HEK293 (cell line): ENCODE results near the gene ARMC2.

Experiments
- CTCF ChIA-PET: fragments of 350-600 bp; formaldehyde crosslinking; extraction: SDS; loops from one replicate; lab custom pipeline; 2021; ENCODE audit warnings: antibody characterized with exemption; lab: Yijun Ruan, JAX
- POLR2A ChIA-PET: fragments of 300-600 bp; formaldehyde crosslinking; extraction: SDS; loops from one replicate; lab custom pipeline; 2020; ENCODE audit warnings: antibody characterized with exemption, inconsistent platforms; lab: Yijun Ruan, JAX
- H3K27ac ChIP-seq: fragments of 200-500 bp; sonication (Bioruptor generic); 2 replicates; pipeline ENCODE4 v1.5.1; 2014; ENCODE audit warnings: low read depth, low read length, control low read depth, inconsistent platforms; ENCODE audit errors: extremely low read depth
- H3K36me3 ChIP-seq, 2 experiments: fragments of 200-500 bp in 1 of 2; sonication (Bioruptor generic) in 1 of 2; 1 replicate in 1 of 2; 2 replicates in 1 of 2; pipeline ENCODE4 v1.5.1; 2014 to 2017; ENCODE audit warnings: inconsistent platforms in 2 of 2, low read length in 2 of 2; ENCODE audit not compliant: control insufficient read depth in 2 of 2, insufficient read depth in 1 of 2
- H3K4me1 ChIP-seq: fragments of 200-500 bp; sonication (Bioruptor generic); 2 replicates; pipeline ENCODE4 v1.5.1; 2014; ENCODE audit warnings: mild to moderate bottlenecking, low read length, inconsistent platforms; ENCODE audit not compliant: control insufficient read depth, insufficient read depth
- H3K4me3 ChIP-seq: 2 replicates; pipeline ENCODE4 v1.5.1; 2011; ENCODE audit warnings: low read depth, mild to moderate bottlenecking, control low read depth, low read length, moderate library complexity
- H3K9me3 ChIP-seq: fragments of 200-500 bp; sonication (Bioruptor generic); 2 replicates; pipeline ENCODE4 v1.5.1; 2014; ENCODE audit warnings: low read depth, low read length, inconsistent platforms; ENCODE audit not compliant: control insufficient read depth, insufficient read depth
- KLF17 ChIP-seq: fragments of 450-650 bp; formaldehyde crosslinking; IDR thresholded peaks from 2 replicates; pipeline ENCODE4 v1.5.1; 2016; ENCODE audit warnings: missing biosample characterization, missing genetic modification characterization
- KLF7 ChIP-seq: fragments of 450-650 bp; formaldehyde crosslinking; IDR thresholded peaks from 2 replicates; pipeline ENCODE4 v1.5.1; 2016; ENCODE audit warnings: missing biosample characterization, missing genetic modification characterization, borderline replicate concordance
- OSR2 ChIP-seq: fragments of 450-650 bp; formaldehyde crosslinking; IDR thresholded peaks from 2 replicates; pipeline ENCODE4 v1.5.1; 2016; ENCODE audit warnings: missing biosample characterization, missing genetic modification characterization
- PRDM6 ChIP-seq: fragments of 450-650 bp; formaldehyde crosslinking; IDR thresholded peaks from 2 replicates; pipeline ENCODE4 v1.5.1; 2017; ENCODE audit warnings: missing biosample characterization, missing genetic modification characterization
- SCRT2 ChIP-seq: fragments of 450-650 bp; formaldehyde crosslinking; IDR thresholded peaks from 2 replicates; pipeline ENCODE4 v1.5.1; 2016; ENCODE audit warnings: missing biosample characterization, missing genetic modification characterization
- ZBTB21 ChIP-seq: fragments of 450-650 bp; formaldehyde crosslinking; IDR thresholded peaks from 2 replicates; pipeline ENCODE4 v1.5.1; 2017; ENCODE audit warnings: missing biosample characterization, missing genetic modification characterization
- ZEB2 ChIP-seq: fragments of 450-650 bp; formaldehyde crosslinking; IDR thresholded peaks from 2 replicates; pipeline ENCODE4 v1.5.1; 2016; ENCODE audit warnings: missing biosample characterization, missing genetic modification characterization
- ZIC2 ChIP-seq: fragments of 450-650 bp; formaldehyde crosslinking; IDR thresholded peaks from 2 replicates; pipeline ENCODE4 v1.5.1; 2016; ENCODE audit warnings: missing biosample characterization, missing genetic modification characterization
- ZNF121 ChIP-seq: fragments of 450-650 bp; formaldehyde crosslinking; IDR thresholded peaks from 2 replicates; pipeline ENCODE4 v1.5.1; 2016; ENCODE audit warnings: missing biosample characterization, missing genetic modification characterization
- ZNF140 ChIP-seq: fragments of 450-650 bp; formaldehyde crosslinking; IDR thresholded peaks from 2 replicates; pipeline ENCODE4 v1.5.1; 2016; ENCODE audit warnings: missing biosample characterization, missing genetic modification characterization
- ZNF146 ChIP-seq: fragments of 450-650 bp; formaldehyde crosslinking; IDR thresholded peaks from 2 replicates; pipeline ENCODE4 v1.5.1; 2016; ENCODE audit warnings: missing biosample characterization, missing genetic modification characterization
- ZNF174 ChIP-seq: fragments of 450-650 bp; formaldehyde crosslinking; IDR thresholded peaks from 2 replicates; pipeline ENCODE4 v1.5.0; 2017; ENCODE audit warnings: missing biosample characterization, mild to moderate bottlenecking, missing genetic modification characterization
- ZNF175 ChIP-seq: fragments of 450-650 bp; formaldehyde crosslinking; IDR thresholded peaks from 2 replicates; pipeline ENCODE4 v1.5.1; 2016; ENCODE audit warnings: missing biosample characterization, missing genetic modification characterization
- ZNF23 ChIP-seq: fragments of 450-650 bp; formaldehyde crosslinking; IDR thresholded peaks from 2 replicates; pipeline ENCODE4 v1.5.1; 2016; ENCODE audit warnings: missing biosample characterization, missing genetic modification characterization, borderline replicate concordance
- ZNF280D ChIP-seq: fragments of 450-650 bp; formaldehyde crosslinking; IDR thresholded peaks from 2 replicates; pipeline ENCODE4 v1.5.1; 2016; ENCODE audit warnings: missing biosample characterization, missing genetic modification characterization
- ZNF292 ChIP-seq: fragments of 450-650 bp; formaldehyde crosslinking; IDR thresholded peaks from 2 replicates; pipeline ENCODE4 v1.5.1; 2016; ENCODE audit warnings: low read depth, missing biosample characterization, missing genetic modification characterization, borderline replicate concordance
- ZNF311 ChIP-seq: fragments of 450-650 bp; formaldehyde crosslinking; IDR thresholded peaks from 2 replicates; pipeline ENCODE4 v1.5.1; 2017; ENCODE audit warnings: missing biosample characterization, missing genetic modification characterization, borderline replicate concordance
- ZNF350 ChIP-seq: fragments of 450-650 bp; formaldehyde crosslinking; IDR thresholded peaks from 2 replicates; pipeline ENCODE4 v1.5.0; 2017; ENCODE audit warnings: missing biosample characterization, mild to moderate bottlenecking, missing genetic modification characterization
- ZNF366 ChIP-seq: fragments of 450-650 bp; formaldehyde crosslinking; conservative IDR thresholded peaks from 2 replicates; pipeline ENCODE4 v1.5.1; 2016; ENCODE audit warnings: missing biosample characterization, missing genetic modification characterization
- ZNF37A ChIP-seq: fragments of 450-650 bp; IDR thresholded peaks from 2 replicates; pipeline ENCODE4 v1.5.1; 2018; ENCODE audit warnings: missing biosample characterization, missing genetic modification characterization
- ZNF394 ChIP-seq: fragments of 450-650 bp; formaldehyde crosslinking; IDR thresholded peaks from 2 replicates; pipeline ENCODE4 v1.5.1; 2016; ENCODE audit warnings: missing biosample characterization, missing genetic modification characterization, mild to moderate bottlenecking, moderate library complexity, borderline replicate concordance
- ZNF521 ChIP-seq: fragments of 450-650 bp; formaldehyde crosslinking; IDR thresholded peaks from 2 replicates; pipeline ENCODE4 v1.5.1; 2017; ENCODE audit warnings: missing biosample characterization, mild to moderate bottlenecking, missing genetic modification characterization
- ZNF624 ChIP-seq: fragments of 450-650 bp; formaldehyde crosslinking; IDR thresholded peaks from 2 replicates; pipeline ENCODE4 v1.5.1; 2017; ENCODE audit warnings: missing biosample characterization, missing genetic modification characterization
- ZNF629 ChIP-seq: fragments of 450-650 bp; formaldehyde crosslinking; IDR thresholded peaks from 2 replicates; pipeline ENCODE4 v1.5.1; 2017; ENCODE audit warnings: missing biosample characterization, missing genetic modification characterization
- ZNF692 ChIP-seq: fragments of 450-650 bp; formaldehyde crosslinking; IDR thresholded peaks from 2 replicates; pipeline ENCODE4 v1.5.1; 2016; ENCODE audit warnings: missing biosample characterization, missing genetic modification characterization
- ZNF76 ChIP-seq: fragments of 450-650 bp; formaldehyde crosslinking; IDR thresholded peaks from 2 replicates; pipeline ENCODE4; 2016; ENCODE audit warnings: low read depth, missing biosample characterization, missing genetic modification characterization, borderline replicate concordance

The ARMC2 gene

GRCh38 chr6:108920751-108921150, 72.5 kb downstream of the ARMC2 start:
- no peaks in the 10 kb centered on the region for H3K9me3 ChIP-seq
- H3K4me1 ChIP-seq = 0 out of 2 replicates have a peak, but pooled peaks cover 7% of the 10 kb centered on the region
- no peak overlapping the region for H3K27ac ChIP-seq
- H3K36me3 ChIP-seq = no peaks in the 10 kb centered on the region
- no peak overlapping the region for H3K4me3 ChIP-seq
- POLR2A ChIA-PET = no interaction called here
- TF ChIP-seq ZNF23 (tag by site-specific recombination) (no peak), ZNF280D (tag by site-specific recombination) (no peak), ZNF76 (no peak), KLF7 (tag by site-specific recombination) (no peak), ZIC2 (no peak)
- TF ChIP-seq, all 188 proteins: peak for 0
- CTCF ChIA-PET = interaction anchor here (0.6 to 2.6 kb wide), 6 partner anchors 8 to 153 kb away, joined by 3 to 9 read pairs (median 4); no protein-coding TSS in a partner anchor

- Histone ChIP-seq H3K27ac (no peak overlapping the region), H3K36me3 (no peaks in the 10 kb centered on the region), H3K4me1 (0 out of 2 replicates have a peak, but pooled peaks cover 7% of the 10 kb centered on the region), H3K4me3 (no peak overlapping the region), H3K9me3 (no peaks in the 10 kb centered on the region)
- POLR2A ChIA-PET = no interaction called here
- no peak for TF ChIP-seq SCRT2
- TF ChIP-seq KLF17 (tag by site-specific recombination) = no peak
- no peak for TF ChIP-seq ZNF394 (tag by site-specific recombination)
- no peak for TF ChIP-seq ZNF292 (tag by site-specific recombination)
- no peak for TF ChIP-seq ZNF175 (tag by site-specific recombination)
- no peak for TF ChIP-seq ZNF624 (tag by site-specific recombination)
- no peak for TF ChIP-seq ZNF311 (tag by site-specific recombination)
- TF ChIP-seq ZNF146 (tag by site-specific recombination) = no peak
- no peak for TF ChIP-seq ZNF174 (tag by site-specific recombination)
- no peak for TF ChIP-seq ZNF23 (tag by site-specific recombination)
- TF ChIP-seq OSR2 (tag by site-specific recombination) = 0 out of 2 replicates have a peak, but pooled peaks have one; percentile 8
- no peak for TF ChIP-seq ZNF140 (tag by site-specific recombination)
- peak; percentile 66; the same call in 1 of the 2 replicates for TF ChIP-seq ZEB2 (tag by site-specific recombination)
- 0 out of 2 replicates have a peak, but pooled peaks have one; percentile 24 for TF ChIP-seq ZNF692 (tag by site-specific recombination)
- no peak for TF ChIP-seq ZNF121 (tag by site-specific recombination)
- TF ChIP-seq PRDM6 (tag by site-specific recombination) = 0 out of 2 replicates have a peak, but pooled peaks have one; percentile 10
- TF ChIP-seq ZNF350 (tag by site-specific recombination) = 0 out of 2 replicates have a peak, but pooled peaks have one; percentile 8
- no peak for TF ChIP-seq ZNF521 (tag by site-specific recombination)
- TF ChIP-seq ZNF366 (tag by site-specific recombination) = no peak
- no peak for TF ChIP-seq ZNF37A
- peak; percentile 34; the same call in 1 of the 2 replicates for TF ChIP-seq ZNF629 (tag by site-specific recombination)
- TF ChIP-seq ZBTB21 = 0 out of 2 replicates have a peak, but pooled peaks have one; percentile 30
- CTCF ChIA-PET = interaction anchor here (0.5 to 2.6 kb wide), 8 partner anchors 8 to 152 kb away, joined by 3 to 9 read pairs (median 3); no protein-coding TSS in a partner anchor
Observed at GRCh38 chr6:108921547-108922361, 73.5 kb downstream of the ARMC2 start.
